ENCODE data around the gene SORBS1.

SORBS1 gene

DNA sequence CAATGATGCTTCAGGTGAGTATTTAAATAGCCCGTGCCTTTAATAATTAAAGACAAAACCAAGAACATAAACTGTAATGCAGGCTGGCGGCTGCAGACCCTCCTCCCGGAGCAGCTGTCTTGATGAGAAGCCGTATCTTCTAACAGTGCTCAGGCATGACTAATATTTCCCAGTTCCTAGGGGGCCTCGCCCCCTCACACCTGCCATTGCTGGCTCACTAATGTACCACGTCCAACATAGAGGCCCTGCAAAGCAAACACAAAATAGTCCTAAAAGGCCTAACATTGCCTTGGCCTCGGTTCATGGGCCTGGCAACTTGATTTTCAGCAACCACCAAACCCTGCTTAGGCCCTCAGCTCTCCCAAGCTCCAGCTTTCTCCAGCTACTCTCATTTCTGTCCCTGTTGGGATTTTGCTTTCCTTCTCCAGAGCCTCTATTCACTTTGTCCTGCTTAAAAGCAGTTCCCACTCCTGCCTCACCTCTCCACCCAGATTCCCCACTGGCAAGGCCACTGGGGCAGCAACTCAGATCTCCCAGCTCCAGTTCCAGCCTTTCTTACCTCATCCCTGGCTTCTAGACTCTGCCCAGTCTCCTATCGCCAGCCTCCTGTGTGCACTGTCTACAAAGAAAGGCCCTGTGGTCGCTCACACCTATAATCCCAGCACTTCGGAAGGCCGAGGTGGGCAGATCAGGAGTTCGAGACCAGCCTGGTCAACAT, 16.2 kb downstream of the SORBS1 start:
- no peak for DNase-seq (ENCODE audit: low read depth)
- no peak overlapping the region for H3K4me3 ChIP-seq (ENCODE audit: control insufficient read depth, low read depth, low read length)
- TF ChIP-seq, protein P1, sequence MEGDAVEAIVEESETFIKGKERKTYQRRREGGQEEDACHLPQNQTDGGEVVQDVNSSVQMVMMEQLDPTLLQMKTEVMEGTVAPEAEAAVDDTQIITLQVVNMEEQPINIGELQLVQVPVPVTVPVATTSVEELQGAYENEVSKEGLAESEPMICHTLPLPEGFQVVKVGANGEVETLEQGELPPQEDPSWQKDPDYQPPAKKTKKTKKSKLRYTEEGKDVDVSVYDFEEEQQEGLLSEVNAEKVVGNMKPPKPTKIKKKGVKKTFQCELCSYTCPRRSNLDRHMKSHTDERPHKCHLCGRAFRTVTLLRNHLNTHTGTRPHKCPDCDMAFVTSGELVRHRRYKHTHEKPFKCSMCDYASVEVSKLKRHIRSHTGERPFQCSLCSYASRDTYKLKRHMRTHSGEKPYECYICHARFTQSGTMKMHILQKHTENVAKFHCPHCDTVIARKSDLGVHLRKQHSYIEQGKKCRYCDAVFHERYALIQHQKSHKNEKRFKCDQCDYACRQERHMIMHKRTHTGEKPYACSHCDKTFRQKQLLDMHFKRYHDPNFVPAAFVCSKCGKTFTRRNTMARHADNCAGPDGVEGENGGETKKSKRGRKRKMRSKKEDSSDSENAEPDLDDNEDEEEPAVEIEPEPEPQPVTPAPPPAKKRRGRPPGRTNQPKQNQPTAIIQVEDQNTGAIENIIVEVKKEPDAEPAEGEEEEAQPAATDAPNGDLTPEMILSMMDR (IDR thresholded peaks at IDR 0.05; ENCODE audit: control insufficient read depth, insufficient read depth, low read depth, low read length, missing control alignments), result no peak

DNA sequence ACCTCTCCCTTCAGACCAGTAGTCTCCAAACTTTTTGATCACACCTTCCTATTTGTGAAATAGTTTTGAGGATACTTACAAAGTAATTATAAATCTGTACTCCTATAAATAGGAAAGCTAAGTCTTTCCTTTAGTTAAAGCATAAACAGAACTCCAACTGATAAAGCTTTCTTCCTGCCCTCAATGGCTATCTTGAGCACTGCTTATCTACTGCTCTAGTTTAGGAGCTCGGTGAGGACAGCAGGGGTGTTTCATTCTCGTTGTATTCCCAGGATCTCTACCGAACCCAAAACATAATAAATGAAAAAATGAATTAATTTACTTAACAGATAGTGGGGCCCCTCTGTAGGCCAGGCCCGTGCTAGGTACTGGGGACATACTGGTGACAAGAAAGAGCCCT, 17.7 kb downstream of the SORBS1 start:
- H3K4me3 ChIP-seq (ENCODE audit: control insufficient read depth, low read depth, low read length), result no peak overlapping the region
- DNase-seq (ENCODE audit: low read depth), result no peak

DNA sequence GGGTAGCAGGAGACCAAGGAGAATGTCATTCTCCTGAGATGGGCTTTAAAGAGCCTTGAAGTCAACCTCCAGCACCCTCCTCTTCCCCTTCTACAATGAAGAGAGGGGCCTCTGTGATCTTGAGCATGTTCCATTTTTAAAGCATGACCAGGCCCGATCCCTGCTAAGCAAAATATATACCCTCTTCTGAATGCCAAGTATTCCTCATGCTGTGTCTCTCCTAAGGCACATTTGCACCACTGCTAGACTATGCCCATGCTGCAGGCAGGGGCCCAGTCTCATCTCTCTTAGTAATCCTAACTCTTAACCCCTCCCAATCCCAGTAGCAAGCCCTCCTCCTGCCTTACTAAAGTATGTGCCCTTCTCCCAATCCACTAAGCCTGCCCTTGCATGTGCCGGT, 18.4 kb downstream of the SORBS1 start:
- no peak overlapping the region for H3K4me3 ChIP-seq (ENCODE audit: control insufficient read depth, low read depth, low read length)
- no peak for DNase-seq (ENCODE audit: low read depth)
- TF ChIP-seq, protein P1 (IDR thresholded peaks at IDR 0.05; ENCODE audit: control insufficient read depth, insufficient read depth, low read depth, low read length, missing control alignments), result no peak

More for the DNA sequence above, 17.7 kb downstream of the SORBS1 start:
- TF ChIP-seq, protein P1 (IDR thresholded peaks at IDR 0.05; ENCODE audit: control insufficient read depth, insufficient read depth, low read depth, low read length, missing control alignments), result no peak

DNA sequence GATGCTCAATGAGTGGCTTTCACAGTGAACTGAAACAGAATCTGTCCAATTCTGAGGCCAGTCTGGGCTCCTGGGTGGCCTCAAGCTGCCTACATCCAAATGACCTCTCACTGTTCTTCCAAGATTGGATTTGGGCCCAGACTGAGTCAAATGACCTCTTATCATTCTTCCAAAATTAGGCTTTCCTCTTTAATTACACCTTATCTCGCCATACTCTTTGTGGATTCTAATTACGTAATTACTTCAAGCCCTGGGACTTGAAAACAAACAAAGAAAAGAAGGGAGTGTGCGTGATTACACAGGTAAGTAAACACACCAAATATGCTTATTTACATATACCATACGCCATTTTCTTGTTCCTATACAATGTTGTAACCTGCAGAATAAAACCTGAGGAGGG, 18.8 kb downstream of the SORBS1 start:
- no peak overlapping the region for H3K4me3 ChIP-seq (ENCODE audit: control insufficient read depth, low read depth, low read length)
- no peak for DNase-seq (ENCODE audit: low read depth)

DNA sequence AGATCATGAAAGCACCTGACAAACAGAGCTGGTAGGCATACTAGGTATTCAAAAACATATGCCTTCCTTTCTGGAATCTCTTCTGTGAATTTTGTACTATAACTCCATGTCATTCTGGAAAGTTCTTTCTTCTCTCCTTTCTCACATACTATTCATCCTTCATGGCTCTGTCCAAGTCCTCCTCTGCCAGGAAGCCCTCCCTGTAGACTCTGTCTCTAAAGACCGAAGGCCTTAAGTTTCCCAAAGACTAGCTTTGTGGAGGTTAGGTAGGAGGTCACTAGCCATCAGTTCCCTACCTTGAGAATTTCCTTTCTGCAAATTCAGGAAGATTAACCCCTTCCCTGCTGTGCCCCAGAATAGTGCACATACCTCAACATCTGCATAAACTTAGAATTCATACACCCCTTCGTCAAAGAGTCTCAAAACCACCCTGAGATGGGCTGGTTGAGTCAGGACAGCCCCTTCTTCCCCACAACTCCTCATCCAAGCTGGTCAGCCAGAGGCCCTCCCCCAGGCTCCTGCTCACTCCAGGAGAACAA, 20.6 kb downstream of the SORBS1 start:
- H3K4me3 ChIP-seq (ENCODE audit: control insufficient read depth, low read depth, low read length), result no peak overlapping the region
- TF ChIP-seq, protein P1 (IDR thresholded peaks at IDR 0.05; ENCODE audit: control insufficient read depth, insufficient read depth, low read depth, low read length, missing control alignments), result no peak
- no peak for DNase-seq (ENCODE audit: low read depth)

More for the DNA sequence above, 18.8 kb downstream of the SORBS1 start:
- TF ChIP-seq, protein P1 (IDR thresholded peaks at IDR 0.05; ENCODE audit: control insufficient read depth, insufficient read depth, low read depth, low read length, missing control alignments), result no peak

DNA sequence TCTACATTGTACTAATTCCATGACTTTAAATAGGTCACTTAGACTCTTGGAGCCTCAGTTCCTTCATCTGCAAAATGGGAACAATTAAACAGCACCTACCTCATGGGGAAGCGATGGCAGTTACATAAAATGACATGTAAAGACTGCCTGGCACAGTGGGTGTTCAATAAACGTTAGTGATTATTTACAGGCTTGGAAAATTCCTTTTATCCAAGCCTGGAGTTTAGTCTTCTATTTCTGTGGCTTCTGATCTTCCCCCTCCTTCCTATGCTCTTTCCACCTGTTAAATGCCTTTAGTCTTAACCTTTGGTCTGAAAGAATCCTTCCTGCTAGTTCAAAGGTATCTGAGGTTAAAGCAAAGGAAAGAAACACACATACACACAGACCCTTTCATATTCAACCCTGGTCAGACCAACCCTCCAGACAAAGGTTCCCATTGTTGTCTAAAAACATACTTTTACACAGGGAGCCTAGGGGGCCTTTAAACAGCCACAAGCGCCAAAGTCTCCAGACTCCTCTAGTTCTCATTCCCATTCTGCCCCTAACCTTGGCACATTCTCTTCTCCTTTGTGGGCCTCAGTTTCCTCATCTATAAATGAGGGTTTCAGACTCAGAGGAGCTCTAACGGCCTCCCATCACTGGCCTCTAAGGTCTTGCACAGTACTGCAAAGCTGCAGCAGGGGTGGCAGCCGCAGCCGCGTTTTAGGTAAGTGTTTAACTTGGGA, 21.4 kb downstream of the SORBS1 start:
- TF ChIP-seq, protein P1 (IDR thresholded peaks at IDR 0.05; ENCODE audit: control insufficient read depth, insufficient read depth, low read depth, low read length, missing control alignments), result no peak
- DNase-seq (ENCODE audit: low read depth), result no peak

More for the DNA sequence above, 21.4 kb downstream of the SORBS1 start:
- H3K4me3 ChIP-seq (ENCODE audit: control insufficient read depth, low read depth, low read length), result no peak overlapping the region

All from AG09309 (cell line).